ENCODE results near the gene TMEM220.

The TMEM220 gene

GRCh38 chr17:10729334-10730193 is at the start of gene TMEM220:
Gene TMEM220, minus strand, starts transcription at chr17:10730023. Its CDS starts 172 bp downstream, at chr17:10729851.
- peak within 1 kb of the TSS; percentile 70 for H3K4me3 ChIP-seq (ENCODE audit: low read depth, low read length)

GRCh38 chr17:10779609-10780008 is 49.8 kb upstream of the TMEM220 start:
- no peak overlapping the region for H3K4me3 ChIP-seq (ENCODE audit: low read depth, low read length)

GRCh38 chr17:10777890-10778289 is 48.1 kb upstream of the TMEM220 start:
- H3K4me3 ChIP-seq (ENCODE audit: low read depth, low read length), result no peak overlapping the region

GRCh38 chr17:10777131-10777807 is 47.4 kb upstream of the TMEM220 start:
- no peak overlapping the region for H3K4me3 ChIP-seq (ENCODE audit: low read depth, low read length)

- H3K4me3 ChIP-seq (ENCODE audit: low read depth, low read length), result no peak overlapping the region
These were observed 46.6 kb upstream of the TMEM220 start for GRCh38 chr17:10776381-10776780.

GRCh38 chr17:10775740-10776356 is 46.0 kb upstream of the TMEM220 start:
- no peak overlapping the region for H3K4me3 ChIP-seq (ENCODE audit: low read depth, low read length)

- no peak overlapping the region for H3K4me3 ChIP-seq (ENCODE audit: low read depth, low read length)
These were observed 45.2 kb upstream of the TMEM220 start for GRCh38 chr17:10775058-10775457.

GRCh38 chr17:10773391-10773790 is 43.6 kb upstream of the TMEM220 start:
- H3K4me3 ChIP-seq (ENCODE audit: low read depth, low read length), result no peak overlapping the region

GRCh38 chr17:10772425-10773380 is 42.9 kb upstream of the TMEM220 start:
- H3K4me3 ChIP-seq (ENCODE audit: low read depth, low read length), result no peak overlapping the region

GRCh38 chr17:10771148-10771547 is 41.3 kb upstream of the TMEM220 start:
- no peak overlapping the region for H3K4me3 ChIP-seq (ENCODE audit: low read depth, low read length)

GRCh38 chr17:10769840-10770239 is 40.0 kb upstream of the TMEM220 start:
- no peak overlapping the region for H3K4me3 ChIP-seq (ENCODE audit: low read depth, low read length)

GRCh38 chr17:10768750-10769251 is 39.0 kb upstream of the TMEM220 start:
- no peak overlapping the region for H3K4me3 ChIP-seq (ENCODE audit: low read depth, low read length)

- no peak overlapping the region for H3K4me3 ChIP-seq (ENCODE audit: low read depth, low read length)
These were observed 37.4 kb upstream of the TMEM220 start for GRCh38 chr17:10767232-10767631.

GRCh38 chr17:10762037-10762436 is 32.2 kb upstream of the TMEM220 start:
- H3K4me3 ChIP-seq (ENCODE audit: low read depth, low read length), result no peak overlapping the region

GRCh38 chr17:10761281-10761680 is 31.5 kb upstream of the TMEM220 start:
- no peak overlapping the region for H3K4me3 ChIP-seq (ENCODE audit: low read depth, low read length)

GRCh38 chr17:10758062-10758461 is 28.2 kb upstream of the TMEM220 start:
- no peak overlapping the region for H3K4me3 ChIP-seq (ENCODE audit: low read depth, low read length)

- no peak overlapping the region for H3K4me3 ChIP-seq (ENCODE audit: low read depth, low read length)
These were observed 27.8 kb upstream of the TMEM220 start for GRCh38 chr17:10757647-10758046.

- no peak overlapping the region for H3K4me3 ChIP-seq (ENCODE audit: low read depth, low read length)
These were observed 27.2 kb upstream of the TMEM220 start for GRCh38 chr17:10757067-10757466.

GRCh38 chr17:10756619-10757018 is 26.8 kb upstream of the TMEM220 start:
- H3K4me3 ChIP-seq (ENCODE audit: low read depth, low read length), result no peak overlapping the region

- no peak overlapping the region for H3K4me3 ChIP-seq (ENCODE audit: low read depth, low read length)
These were observed 26.4 kb upstream of the TMEM220 start for GRCh38 chr17:10756185-10756584.
